HG03460 (cell line): ENCODE measurements around the gene SORCS1.
"Not testable (repeated sequence)": the region's sequence is repeated elsewhere in the genome, so short reads cannot be mapped to it uniquely, and the experiment has no call there.

Source experiments
- ATAC-seq: cut with Tn5 transposase; IDR thresholded peaks from one replicate; pipeline ENCODE4 v1.9.1; 2021; ENCODE audit not compliant: unreplicated experiment

The SORCS1 gene

DNA sequence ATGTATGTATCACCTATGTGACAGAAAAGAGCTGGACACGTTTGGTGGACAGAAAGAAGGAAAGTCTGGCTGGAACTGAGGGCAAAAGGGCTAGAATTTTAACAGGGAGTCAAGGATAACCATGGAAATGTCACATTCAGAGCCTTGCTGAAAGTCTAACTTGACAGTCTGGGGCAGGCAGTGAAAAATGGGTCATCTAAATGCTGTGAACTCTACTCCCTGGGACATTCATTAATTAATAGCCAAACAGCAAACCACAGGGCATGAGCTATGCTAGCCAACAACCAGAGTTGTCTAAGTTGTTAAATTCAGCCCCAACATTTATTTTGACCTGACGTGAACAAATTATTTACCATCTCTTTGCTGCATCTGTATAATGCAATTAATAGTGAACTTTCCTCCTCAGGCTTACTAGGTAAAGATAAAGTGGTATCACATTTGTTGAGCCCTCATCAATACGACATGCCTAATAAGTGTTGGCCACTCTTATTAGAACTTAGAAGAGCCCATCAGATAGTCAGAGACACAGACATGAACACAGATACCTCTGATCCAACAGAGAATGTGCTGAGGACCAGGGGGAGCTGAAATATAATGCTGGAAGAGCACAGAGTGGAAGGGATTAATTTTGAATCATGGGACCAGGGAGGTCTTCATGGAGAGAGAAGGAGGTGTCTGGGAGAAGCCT lies 109.9 kb downstream of the SORCS1 start:
- no peak for ATAC-seq

DNA sequence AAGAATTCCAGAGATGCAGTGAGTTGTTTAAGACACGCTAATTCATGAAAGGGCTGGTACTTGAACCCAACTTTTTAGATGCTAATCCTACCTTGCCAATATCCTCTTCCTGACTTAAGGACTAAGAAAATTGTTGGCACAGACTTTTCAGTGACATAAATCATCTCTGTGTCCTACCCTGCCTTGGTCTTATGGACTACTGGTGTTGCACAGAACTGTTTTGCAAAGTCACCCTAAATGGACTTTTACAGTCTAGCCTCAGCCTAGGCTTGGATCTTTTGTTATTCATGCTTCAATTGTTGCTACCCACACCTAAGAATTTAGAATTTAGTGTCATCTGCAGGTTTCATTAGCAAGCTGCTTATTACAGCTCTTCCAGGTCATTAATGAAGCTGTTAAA lies 112.7 kb downstream of the SORCS1 start:
- ATAC-seq: no peak

DNA sequence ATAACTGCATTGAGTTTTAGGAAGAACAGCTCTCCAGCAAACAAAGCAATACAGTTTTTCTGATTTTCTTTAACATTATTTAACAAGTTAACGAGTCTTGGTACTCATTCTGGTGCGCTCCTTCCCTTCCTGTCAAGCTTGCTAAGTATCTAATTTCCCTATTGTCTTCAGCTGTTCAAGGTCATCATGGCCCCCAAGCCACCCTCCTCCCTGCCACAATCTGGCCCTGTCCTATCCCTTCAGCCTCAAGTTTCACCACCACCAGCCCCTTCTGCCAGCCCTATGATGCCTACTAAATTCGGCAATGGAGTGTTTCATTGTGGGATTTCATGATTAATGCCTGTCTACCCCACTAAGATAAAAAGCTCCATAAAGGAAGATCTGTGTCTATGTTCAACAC lies 121.0 kb downstream of the SORCS1 start:
- ATAC-seq: no peak

DNA sequence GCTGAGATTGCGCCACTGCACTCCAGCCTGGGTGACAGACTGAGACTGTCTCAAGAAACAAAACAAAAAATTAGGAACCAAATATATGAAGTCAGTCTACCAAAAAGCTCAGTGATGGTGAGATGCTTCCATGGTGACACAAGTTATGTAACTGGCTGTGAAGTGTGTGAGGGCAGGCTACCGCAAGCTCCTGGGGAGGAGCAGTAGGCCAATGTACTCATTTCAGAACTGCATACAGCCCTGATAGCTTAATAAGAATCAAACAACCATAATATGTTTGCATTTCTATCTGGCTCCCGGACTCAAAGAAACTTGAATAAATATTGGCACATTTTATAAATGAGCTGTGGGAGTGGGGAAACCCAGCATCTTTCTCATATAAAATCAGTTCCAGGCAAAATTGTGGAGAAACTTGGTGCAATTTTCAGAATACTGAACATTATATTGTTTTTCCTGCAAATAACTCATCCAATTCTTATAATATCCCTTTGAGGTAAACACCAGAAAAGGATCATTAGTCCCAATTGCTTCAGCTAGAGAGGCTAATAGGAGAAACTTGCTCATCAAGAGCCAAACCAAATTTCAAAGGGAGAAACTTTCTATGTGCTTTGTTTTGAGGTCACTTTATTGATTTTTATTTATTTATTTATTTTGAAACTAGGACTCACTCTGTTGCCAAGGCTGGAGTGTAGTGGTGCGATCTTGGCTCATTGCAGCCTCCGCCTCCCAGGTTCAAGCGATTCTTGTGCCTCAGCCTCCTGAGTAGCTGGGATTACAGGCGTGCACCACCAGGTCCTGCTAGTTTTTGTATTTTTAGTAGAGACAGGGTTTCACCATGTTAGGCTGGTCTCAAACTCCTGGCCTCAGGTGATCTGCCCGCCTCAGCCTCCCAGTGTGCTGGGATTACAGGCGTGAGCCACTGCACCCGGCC lies 127.0 kb downstream of the SORCS1 start:
- no peak for ATAC-seq

DNA sequence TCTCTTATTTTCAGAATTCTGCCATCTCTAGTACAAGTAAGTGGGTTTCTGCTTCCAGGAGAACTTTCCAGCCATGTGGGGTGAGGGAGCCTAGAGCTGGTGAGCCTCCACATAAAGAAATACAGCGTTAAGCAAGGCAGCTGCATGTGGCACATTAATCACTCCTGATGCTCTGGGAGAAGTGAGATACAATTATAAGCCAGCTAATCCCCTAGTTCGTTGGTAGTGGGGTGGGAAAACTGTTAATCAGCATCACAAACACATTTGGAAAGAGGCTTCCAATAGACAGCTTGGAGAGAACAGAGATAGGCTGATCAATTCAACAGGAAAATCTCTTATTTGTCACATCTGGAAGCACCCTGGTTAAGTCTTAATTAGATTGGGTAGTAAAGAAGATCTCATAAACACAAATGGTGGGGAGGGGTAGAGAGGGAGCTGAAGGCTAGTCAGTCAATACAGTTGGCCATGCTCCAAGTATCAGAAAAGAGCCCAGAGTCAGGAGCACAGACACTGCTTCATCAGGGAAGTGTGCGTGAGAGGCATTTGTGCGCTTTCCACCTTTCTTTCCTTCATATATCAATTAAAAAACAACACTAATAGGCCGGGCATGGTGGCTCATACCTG lies 130.6 kb downstream of the SORCS1 start:
- ATAC-seq: no peak

DNA sequence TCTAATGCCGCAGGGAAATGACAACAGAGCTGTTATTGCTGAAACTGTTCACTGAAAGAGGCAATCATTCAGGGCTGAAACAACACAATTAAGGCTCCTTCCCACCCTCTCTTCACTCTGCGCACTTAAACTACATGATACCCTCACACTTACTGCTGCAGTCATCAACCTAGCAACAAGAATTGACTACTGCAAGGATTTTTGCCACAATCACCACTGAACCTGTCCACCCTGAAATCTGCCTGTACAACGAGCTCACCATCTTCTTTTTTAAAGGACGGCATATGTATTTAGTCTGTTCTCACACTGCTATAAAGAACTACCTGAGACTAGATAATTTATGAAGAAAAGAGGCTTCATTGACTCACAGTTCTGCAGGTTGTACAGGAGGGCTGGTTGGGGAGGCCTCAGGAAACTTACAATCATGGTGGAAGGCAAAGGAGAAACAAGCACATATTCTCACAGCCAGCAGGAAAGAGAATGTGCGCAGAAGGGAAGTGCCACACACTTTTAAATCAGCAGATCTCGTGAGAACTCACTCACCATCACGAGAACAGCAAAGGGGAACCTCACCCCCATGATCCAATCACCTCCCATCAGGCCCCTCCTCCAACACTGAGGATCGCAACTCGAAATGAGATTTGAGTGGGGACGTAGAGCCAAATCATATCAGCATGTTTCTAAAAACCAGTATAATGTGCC lies 131.7 kb downstream of the SORCS1 start:
- no peak for ATAC-seq

DNA sequence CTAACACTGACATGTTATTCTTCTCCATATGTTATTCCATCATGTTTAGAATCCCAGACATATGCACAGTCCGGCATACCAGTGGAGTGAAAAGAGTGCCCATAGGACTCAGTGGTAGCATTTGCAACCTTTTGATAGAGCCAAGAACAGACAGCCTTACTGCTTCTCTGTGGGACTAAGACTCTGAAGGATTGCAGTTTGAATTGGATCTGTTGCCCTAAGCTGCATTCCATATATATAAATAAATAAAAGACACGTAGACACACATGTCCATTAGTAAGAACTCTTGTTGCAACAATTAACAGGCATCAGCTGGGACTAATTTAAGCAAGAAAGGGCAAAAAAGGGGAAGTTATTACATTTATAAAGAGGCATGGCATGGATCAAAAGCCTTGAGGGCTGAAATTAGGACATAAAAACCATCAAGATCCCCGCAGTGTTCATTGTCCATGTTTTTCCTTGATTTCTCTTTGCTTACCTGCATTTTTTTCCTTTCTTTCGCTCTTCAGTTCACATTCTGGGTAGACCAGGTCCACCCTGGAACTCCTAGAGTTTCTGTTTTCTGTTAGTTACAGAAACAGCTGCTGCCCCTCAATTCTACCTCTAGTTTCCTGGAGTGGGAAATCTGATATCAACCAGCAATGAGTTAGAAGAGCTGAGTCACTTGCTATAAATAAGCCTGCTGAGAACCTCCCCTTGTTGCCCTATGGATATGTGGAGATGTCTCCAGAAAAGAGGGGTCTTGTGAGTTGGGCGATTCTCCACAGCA lies 132.4 kb downstream of the SORCS1 start:
- no peak for ATAC-seq

DNA sequence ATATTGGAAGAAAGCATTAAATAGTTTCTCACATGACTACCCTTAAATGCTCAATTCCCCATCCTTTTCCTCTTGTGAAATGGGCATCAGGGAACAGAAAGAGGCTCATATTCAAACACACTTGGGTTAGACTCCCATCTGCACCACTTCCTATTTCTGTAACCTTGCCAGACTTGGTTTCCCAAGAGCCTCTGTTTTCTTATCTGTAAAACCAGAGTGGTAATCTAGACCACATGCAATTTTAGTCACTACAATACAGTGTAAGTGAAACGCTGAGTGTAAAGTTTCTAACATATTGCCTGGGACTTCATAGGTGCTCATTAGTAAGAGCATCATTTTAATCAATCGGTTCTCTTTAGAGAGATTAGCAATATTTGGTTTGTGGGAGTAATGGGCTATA lies 136.3 kb downstream of the SORCS1 start:
- no peak for ATAC-seq

DNA sequence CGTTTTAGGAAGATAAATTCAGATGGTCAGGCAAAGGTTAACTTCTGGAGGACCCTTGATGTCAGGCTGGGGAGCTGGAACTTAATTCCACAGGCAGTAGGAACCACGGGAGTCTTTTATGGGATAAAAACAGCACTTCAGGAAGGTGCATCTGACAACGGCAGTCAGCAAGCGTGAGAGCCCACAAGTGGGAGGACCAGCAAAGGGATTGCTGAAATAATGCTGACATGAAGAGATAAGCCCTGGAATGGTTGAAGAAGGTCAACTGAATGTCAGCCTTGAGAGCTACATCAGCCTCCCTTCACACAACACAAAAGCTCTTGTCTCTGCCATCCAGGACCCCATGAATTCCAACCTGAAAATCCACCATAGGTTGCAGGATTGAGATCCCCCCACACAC lies 138.8 kb downstream of the SORCS1 start:
- no peak for ATAC-seq

DNA sequence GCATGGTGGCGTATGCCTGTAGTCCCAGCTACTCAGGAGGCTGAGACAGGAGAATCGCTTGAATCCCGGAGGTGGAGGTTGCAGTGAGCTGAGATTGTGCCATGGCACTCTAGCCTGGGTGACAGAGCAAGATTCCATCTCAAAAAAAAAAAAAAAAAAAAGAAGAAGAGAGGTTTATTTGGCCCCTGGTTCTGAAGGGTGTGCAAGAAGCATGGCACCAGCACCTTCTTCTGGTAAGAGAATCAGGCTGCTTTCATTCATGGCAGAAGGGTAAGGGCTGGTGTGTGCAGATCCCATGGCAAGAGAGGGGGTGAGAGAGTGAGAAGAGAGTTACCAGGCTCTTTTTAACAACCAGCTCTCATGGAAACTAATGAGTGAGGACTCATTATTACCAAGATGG lies 140.5 kb downstream of the SORCS1 start:
- not testable (repeated sequence) for ATAC-seq

DNA sequence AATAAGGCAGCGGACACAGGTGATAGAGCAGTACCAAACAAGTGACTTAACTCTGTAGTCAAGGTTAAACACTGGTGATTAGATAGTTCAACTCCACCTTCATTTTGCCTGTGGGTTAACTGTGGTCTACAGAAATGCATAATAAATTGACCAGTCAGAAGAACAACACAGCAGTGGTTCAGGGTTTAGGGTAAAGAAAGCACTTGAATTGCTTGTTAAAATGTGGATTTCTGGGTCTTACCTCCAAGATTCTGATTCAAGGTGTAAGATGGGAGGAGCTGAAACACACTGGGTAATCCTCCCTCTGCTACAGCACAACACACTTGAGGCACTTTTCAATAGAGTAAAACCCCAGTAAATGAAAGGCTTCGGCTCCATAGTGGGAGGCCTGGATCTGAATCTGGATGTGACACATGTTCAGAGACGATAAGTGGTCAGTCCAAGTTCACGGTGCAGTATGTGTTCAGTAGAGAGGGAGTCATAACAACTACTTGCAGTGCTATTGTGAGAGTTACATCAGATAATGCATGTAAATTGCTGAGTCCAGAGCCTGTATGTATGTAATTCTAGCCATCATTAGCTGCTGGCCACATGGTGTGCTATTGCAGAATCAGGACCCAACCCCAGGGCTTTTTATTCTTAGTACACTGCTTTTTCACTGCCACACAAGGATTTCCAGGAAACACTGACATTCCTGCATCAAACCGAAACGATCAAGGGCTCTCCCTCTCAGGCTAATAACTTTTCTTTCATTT lies 141.7 kb downstream of the SORCS1 start:
- no peak for ATAC-seq

DNA sequence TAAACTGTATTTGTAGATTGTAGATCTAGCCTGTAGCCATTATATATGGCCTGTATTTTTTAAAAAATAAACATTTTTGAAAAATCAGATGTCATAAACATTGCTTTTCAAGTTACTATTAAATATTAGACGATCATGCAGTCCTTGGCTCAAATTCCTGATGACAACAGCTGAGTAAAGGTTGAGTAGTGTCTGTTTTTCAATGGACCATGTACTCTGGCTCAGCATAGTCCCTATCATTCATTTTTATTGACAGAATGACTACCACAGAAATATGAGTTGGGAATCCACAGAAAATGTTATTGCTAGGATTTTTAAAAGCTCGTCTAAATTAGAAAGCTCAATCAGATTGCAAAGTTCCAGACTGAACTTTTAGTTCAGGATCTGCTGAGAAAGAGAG lies 145.4 kb downstream of the SORCS1 start:
- no peak for ATAC-seq

DNA sequence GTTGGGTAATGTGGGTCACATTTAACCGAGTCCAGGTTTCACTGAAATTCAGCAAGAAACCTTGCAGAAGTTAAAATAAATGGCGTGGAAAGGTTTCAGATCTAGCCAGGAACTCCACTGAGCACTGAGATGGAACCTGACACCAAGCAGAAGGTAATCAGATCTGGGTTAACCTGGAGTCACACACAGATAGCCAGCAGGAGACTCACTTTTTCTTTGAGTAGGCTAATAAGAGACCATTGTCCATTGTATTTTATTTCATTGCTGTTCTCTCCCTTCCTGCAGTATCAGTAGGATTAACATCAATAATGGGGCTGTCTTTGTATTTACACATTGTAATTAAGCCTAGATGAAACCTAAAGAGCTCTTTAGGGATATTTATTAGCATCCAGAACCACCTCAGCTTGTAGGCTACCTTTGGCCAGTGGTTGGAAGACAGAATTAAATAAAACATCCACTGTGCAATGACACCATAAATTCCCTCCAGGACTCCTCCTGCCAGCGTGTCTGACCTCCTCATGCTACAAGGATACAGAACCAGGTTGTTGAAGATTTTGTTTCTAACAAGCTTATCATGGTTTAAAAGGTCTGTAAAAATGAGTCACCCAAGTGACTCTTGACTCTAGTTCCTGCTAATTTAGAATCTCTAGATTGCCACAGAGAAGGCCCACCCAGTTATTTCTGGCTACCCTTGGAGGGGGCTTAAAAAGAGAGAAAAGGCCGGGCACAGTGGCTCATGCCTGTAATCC lies 151.1 kb downstream of the SORCS1 start:
- no peak for ATAC-seq

DNA sequence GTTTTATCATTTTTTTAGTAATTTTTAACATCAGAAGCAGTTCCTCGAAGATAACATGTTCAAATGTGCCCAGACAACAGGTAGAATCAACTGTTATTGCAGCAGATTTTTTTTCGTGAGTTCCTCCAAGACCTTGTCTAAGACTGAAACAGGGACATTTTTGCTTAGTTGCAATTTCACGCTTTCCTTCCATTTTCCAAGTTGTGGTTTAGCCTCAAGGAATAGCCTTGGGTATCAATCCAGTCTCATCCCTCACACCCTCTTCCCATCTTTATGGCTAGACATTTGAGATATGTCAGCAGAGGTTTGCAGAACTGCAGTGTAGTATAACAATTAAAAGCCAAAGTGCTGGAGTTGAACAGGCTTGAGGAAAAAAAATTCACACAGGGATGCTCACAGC lies 152.5 kb downstream of the SORCS1 start:
- ATAC-seq: no peak

DNA sequence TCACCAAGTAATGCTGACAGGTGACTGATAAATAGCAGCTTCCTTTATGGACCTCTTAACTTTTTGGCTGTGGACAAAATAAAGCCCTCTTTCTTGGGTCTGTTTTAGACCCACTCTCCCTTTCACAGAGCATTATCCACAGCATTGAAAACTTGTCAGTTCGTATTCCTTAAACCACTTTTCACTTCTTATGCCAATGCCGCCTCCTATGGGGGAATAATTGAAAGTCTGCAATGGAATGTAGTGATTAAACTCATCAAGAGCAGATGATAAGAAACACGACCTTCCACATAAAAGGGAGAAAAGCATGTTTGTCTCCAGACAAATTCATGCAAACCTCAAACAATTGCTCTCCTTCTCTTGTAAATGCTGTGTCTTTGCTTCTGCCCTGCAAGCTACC lies 153.4 kb downstream of the SORCS1 start:
- no peak for ATAC-seq

DNA sequence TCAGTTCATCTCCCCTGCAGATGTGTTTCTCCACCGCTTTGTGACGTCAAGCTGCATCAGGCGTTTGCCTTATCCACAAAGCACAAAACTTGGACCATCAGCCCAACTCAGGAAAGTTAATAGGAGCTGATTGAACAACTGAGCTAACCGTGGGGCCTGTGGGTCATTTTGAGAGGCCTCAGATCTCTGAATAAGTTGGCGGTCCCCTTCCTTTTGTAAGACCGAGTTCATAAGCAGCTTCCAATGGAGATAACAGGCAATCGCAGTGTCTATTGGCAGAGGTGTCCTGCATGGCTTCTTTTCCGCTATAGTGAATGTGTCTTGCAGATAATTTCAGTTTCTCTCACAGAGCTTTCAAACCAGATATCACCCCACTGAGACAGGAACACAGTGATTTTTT lies 154.0 kb downstream of the SORCS1 start:
- no peak for ATAC-seq

DNA sequence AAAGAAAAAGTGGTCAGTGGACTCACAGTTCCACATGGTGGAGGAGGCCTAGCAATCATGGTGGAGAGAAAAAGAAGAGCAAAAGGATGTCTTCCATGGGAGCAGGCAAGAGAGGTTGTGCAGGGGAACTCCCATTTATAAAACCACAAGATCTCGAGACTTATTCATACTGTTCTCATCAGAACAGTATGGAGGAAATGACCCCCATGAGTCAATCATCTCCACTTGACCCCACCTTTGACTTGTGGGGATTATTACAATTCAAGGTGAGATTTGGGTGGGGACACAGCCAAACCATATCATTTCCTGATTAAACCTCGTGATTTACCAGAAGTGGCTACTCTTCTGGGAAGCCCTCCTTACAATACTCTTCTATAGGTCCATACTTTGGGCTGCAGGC lies 160.1 kb downstream of the SORCS1 start:
- ATAC-seq: no peak

DNA sequence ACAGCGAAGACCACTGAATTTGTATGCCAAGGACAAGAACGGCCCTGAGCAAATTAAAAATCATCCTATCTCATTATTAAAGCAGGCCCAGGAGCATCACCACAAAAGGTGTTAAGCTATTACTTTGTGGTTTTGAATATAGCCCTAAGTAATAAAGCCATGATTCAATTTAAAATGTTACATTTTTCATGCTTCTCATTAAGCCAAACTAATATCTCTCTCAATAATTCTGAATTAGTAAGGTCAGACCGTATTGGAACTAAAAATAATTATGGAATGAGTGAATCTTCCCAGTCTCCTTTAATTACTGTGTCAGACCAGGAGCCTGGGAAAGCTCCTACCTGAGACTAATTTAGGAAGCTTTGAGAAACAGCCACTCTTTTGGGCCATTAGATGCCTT lies 162.4 kb downstream of the SORCS1 start:
- ATAC-seq: no peak

DNA sequence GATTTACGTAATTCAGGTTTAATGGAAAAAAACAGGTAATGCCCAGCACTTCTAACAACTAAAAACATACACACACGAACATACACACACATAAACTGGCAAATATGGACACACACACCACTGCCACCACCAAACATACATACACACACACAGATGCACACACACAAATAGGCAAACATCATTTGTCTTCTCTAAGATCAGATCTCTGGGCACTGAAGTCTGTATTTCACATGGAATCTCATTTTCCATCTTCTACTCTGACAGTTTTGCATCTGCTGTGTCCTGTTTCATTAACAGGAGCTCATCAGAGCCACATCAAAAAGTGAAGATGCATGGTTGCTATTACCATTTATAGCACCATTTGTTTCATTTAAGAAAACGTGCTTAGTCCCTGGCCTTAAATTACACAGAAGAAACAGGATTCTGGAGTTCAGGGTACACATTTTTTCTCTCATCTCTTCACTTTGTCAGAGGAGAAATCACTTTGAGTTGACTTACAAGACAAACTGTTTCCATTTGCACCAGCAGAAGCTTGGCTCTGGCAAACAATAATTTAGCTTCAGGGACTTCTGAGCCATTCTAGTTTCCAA lies 165.3 kb downstream of the SORCS1 start:
- ATAC-seq: no peak
